T-helper 1 cell treated with Interleukin-12 subunit alpha and Interleukin-12 subunit beta and Interleukin-4 antibody, amounts not matched to agents 30 μg/mL and 1 μg/mL, for 36 hours (primary cell): ENCODE measurements around the gene PLOD1.

Experiments
- H3K27ac Mint-ChIP-seq: one replicate; pipeline ENCODE4 v1.8.0; 2021; ENCODE audit warnings: mild to moderate bottlenecking, mixed read lengths
- H3K27me3 Mint-ChIP-seq: one replicate; pipeline ENCODE4 v1.8.0; 2021; ENCODE audit warnings: low read depth, mixed read lengths
- H3K36me3 Mint-ChIP-seq: one replicate; pipeline ENCODE4 v1.8.0; 2021; ENCODE audit warnings: low read depth, mixed read lengths
- H3K4me1 Mint-ChIP-seq: one replicate; pipeline ENCODE4 v1.8.0; 2021; ENCODE audit warnings: low read depth, mixed read lengths
- H3K4me3 Mint-ChIP-seq: one replicate; pipeline ENCODE4 v1.8.0; 2021; ENCODE audit warnings: mild to moderate bottlenecking, moderate library complexity, mixed read lengths
- H3K9me3 Mint-ChIP-seq: one replicate; pipeline ENCODE4 v1.8.0; 2021; ENCODE audit warnings: mixed read lengths

PLOD1 gene

GRCh38 chr1:11940260-11940921 lies 5.9 kb downstream of the PLOD1 start:
- H3K4me3 Mint-ChIP-seq: no peak overlapping the region
- H3K4me1 Mint-ChIP-seq: peaks cover 2% of the 10 kb centered on the region
- H3K27me3 Mint-ChIP-seq: no peaks in the 10 kb centered on the region
- no peaks in the 10 kb centered on the region for H3K9me3 Mint-ChIP-seq
- peaks cover 3% of the 10 kb centered on the region for H3K36me3 Mint-ChIP-seq
- H3K27ac Mint-ChIP-seq: no peak overlapping the region

GRCh38 chr1:11942280-11942679 lies 7.8 kb downstream of the PLOD1 start:
- peaks cover 6% of the 10 kb centered on the region for H3K9me3 Mint-ChIP-seq
- peaks cover 2% of the 10 kb centered on the region for H3K4me1 Mint-ChIP-seq
- H3K27me3 Mint-ChIP-seq: no peaks in the 10 kb centered on the region
- H3K36me3 Mint-ChIP-seq: peaks cover 9% of the 10 kb centered on the region
- no peak overlapping the region for H3K4me3 Mint-ChIP-seq
- H3K27ac Mint-ChIP-seq: no peak overlapping the region

DNA sequence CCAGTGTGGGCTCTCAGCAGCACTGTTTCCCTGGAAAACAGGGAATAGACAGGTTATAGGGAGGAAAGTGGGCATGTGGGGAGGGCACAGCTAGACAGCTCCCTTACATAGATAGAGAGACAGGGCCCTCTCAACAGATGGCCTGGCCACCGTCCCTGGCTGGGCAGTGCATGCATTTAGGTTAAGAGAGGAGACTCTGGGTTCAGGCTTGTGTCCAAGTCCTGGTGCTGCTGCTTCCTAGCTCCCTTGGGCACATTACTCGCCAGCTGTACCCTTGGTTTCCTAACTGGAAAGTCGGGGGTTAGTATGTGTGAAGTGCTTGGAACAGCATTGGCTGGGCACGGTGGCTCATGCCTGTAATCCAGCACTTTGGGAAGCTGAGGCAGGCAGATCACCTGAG lies 9.1 kb downstream of the PLOD1 start:
- peaks cover 10% of the 10 kb centered on the region for H3K36me3 Mint-ChIP-seq
- H3K4me3 Mint-ChIP-seq: no peak overlapping the region
- peaks cover 2% of the 10 kb centered on the region for H3K4me1 Mint-ChIP-seq
- H3K27me3 Mint-ChIP-seq: no peaks in the 10 kb centered on the region
- H3K9me3 Mint-ChIP-seq: peaks cover 6% of the 10 kb centered on the region
- H3K27ac Mint-ChIP-seq: no peak overlapping the region

- Mint-ChIP-seq H3K36me3 (peaks cover 9% of the 10 kb centered on the region), H3K4me3 (no peak overlapping the region), H3K9me3 (peaks cover 6% of the 10 kb centered on the region), H3K27ac (no peak overlapping the region), H3K27me3 (no peaks in the 10 kb centered on the region), H3K4me1 (peaks cover 2% of the 10 kb centered on the region)
Measured at GRCh38 chr1:11944358-11944931, 9.9 kb downstream of the PLOD1 start.

DNA sequence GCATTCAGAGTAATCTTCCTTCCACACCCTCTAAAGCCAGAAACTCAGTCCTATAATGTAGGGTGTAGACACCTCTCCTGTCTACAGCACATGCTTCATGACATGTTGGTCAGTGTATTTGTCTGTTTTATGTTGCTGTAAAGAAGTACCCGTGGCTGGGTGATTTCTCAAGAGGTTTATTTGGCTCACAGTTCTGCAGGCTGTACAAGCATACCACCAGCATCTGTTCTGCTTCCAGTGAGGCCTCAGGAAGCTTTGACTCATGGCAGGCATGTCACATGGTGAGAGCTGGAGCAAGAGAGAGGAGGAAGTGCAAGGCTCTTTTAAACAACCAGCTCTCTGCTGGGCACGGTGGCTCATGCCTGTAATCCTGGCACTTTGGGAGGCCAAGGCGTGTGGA lies 12.1 kb downstream of the PLOD1 start:
- peaks cover 2% of the 10 kb centered on the region for H3K4me1 Mint-ChIP-seq
- peaks cover 17% of the 10 kb centered on the region for H3K36me3 Mint-ChIP-seq
- H3K4me3 Mint-ChIP-seq: no peak overlapping the region
- H3K27me3 Mint-ChIP-seq: no peaks in the 10 kb centered on the region
- peaks cover 6% of the 10 kb centered on the region for H3K9me3 Mint-ChIP-seq
- no peak overlapping the region for H3K27ac Mint-ChIP-seq

DNA sequence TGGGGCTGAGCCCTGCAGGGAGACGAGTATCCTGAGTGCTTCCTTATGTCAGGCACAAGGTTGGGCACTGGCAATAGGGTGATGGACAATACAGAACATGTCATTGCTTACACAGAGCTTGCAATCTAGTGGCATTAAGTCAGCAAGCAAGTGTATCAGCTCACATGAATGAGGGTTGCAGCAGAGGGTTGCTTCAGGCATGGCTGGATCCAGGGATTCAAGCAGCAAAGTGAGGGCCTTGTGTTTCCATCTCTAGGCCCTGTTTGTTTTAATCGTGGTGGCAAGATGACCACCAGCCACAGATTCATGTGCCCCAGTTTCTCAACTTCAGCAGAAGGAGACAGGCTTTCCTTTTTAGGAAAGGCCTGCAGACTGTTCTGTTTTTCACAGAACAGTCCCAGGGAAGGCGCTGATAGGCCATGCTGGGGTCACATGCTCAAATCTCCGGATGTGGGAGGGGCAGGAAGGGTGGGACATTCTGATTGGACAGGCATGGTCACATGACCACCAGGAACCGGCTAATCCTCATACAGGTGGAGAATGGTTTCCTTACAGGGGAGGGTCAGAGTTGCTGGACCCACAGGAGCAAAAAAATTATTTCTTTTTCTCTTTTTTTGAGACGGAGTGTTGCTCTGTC lies 14.4 kb downstream of the PLOD1 start:
- Mint-ChIP-seq H3K27me3 (no peaks in the 10 kb centered on the region), H3K9me3 (peaks cover 6% of the 10 kb centered on the region), H3K4me1 (no peaks in the 10 kb centered on the region), H3K27ac (no peak overlapping the region), H3K36me3 (peaks cover 17% of the 10 kb centered on the region), H3K4me3 (no peak overlapping the region)

- Mint-ChIP-seq H3K36me3 (peaks cover 10% of the 10 kb centered on the region), H3K27ac (no peak overlapping the region), H3K4me1 (no peaks in the 10 kb centered on the region), H3K9me3 (no peaks in the 10 kb centered on the region), H3K4me3 (no peak overlapping the region), H3K27me3 (no peaks in the 10 kb centered on the region)
Measured at GRCh38 chr1:11951901-11952300, 17.4 kb downstream of the PLOD1 start.

GRCh38 chr1:11952455-11953109 lies 18.1 kb downstream of the PLOD1 start:
- Mint-ChIP-seq H3K27me3 (no peaks in the 10 kb centered on the region), H3K27ac (no peak overlapping the region), H3K4me1 (no peaks in the 10 kb centered on the region), H3K9me3 (no peaks in the 10 kb centered on the region), H3K4me3 (no peak overlapping the region), H3K36me3 (peaks cover 10% of the 10 kb centered on the region)

DNA sequence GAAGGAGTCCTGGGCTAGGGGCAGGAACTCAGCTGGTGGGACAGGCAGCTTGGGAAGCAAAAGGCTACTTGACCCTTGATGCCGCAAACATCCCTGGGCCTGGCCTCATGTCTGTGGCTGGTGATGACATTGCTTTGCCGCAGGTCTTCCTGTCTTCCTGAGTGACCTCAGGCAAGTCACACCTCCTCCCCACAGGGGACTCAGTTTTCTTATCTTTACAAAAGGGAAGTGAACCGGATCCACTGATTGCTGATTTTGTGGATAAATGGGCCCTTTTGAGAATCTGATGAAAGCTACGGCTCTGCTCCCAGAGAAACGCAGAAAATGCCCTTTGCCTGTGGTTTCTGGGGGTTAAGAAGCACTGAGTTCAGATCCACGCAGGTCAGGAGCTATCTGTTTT lies 20.7 kb downstream of the PLOD1 start:
- peaks cover 6% of the 10 kb centered on the region for H3K36me3 Mint-ChIP-seq
- H3K27ac Mint-ChIP-seq: no peak overlapping the region
- H3K4me3 Mint-ChIP-seq: no peak overlapping the region
- no peaks in the 10 kb centered on the region for H3K27me3 Mint-ChIP-seq
- H3K9me3 Mint-ChIP-seq: no peaks in the 10 kb centered on the region
- no peaks in the 10 kb centered on the region for H3K4me1 Mint-ChIP-seq

GRCh38 chr1:11957398-11957797 lies 22.9 kb downstream of the PLOD1 start:
- Mint-ChIP-seq H3K36me3 (no peaks in the 10 kb centered on the region), H3K9me3 (no peaks in the 10 kb centered on the region), H3K27ac (no peak overlapping the region), H3K27me3 (no peaks in the 10 kb centered on the region), H3K4me1 (no peaks in the 10 kb centered on the region), H3K4me3 (no peak overlapping the region)

DNA sequence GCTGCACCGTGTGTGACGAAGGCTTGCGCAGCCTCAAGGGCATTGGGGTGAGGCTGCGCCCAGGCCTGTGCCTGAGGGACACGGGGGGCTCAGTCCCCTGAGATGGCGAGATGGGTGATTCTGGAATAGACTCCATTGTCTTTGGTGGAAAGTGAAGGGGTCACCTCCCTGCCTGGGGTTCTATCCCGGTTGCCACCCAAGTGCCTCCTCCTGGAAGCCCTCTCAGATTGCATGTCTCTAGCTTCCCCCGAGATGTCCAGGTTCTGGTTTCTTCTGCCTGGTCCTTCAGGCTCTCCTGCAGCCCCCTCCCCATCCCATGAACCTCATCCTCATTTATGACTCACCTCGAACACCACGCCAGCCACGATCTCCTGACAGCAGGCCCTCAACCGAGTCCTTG lies 23.4 kb downstream of the PLOD1 start:
- no peaks in the 10 kb centered on the region for H3K27me3 Mint-ChIP-seq
- no peaks in the 10 kb centered on the region for H3K36me3 Mint-ChIP-seq
- no peak overlapping the region for H3K27ac Mint-ChIP-seq
- no peaks in the 10 kb centered on the region for H3K9me3 Mint-ChIP-seq
- no peak overlapping the region for H3K4me3 Mint-ChIP-seq
- no peaks in the 10 kb centered on the region for H3K4me1 Mint-ChIP-seq

DNA sequence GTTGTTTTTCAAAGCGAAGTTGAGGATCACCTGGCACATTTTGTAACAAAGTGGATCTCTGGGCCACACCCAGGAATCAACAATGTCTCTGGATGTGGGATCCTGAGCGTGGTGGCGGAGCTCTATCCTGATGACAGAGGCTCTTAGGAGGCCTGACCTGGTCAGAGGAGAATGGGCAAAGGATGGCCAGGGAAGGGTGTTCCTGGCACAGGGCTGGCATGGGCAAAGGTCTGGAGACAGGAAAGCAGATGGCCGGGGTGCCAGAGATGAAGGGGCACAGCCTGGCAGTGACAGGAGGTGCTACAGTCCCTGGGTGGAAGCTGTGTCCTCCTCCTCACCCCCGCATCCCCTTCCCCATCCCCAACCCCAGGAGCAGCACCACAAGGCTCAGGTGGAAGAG lies 25.8 kb downstream of the PLOD1 start:
- peaks cover 3% of the 10 kb centered on the region for H3K36me3 Mint-ChIP-seq
- H3K27me3 Mint-ChIP-seq: no peaks in the 10 kb centered on the region
- no peaks in the 10 kb centered on the region for H3K9me3 Mint-ChIP-seq
- no peaks in the 10 kb centered on the region for H3K4me1 Mint-ChIP-seq
- H3K27ac Mint-ChIP-seq: no peak overlapping the region
- H3K4me3 Mint-ChIP-seq: no peak overlapping the region

GRCh38 chr1:11960715-11961114 lies 26.2 kb downstream of the PLOD1 start:
- Mint-ChIP-seq H3K36me3 (peaks cover 3% of the 10 kb centered on the region), H3K27me3 (no peaks in the 10 kb centered on the region), H3K4me3 (no peak overlapping the region), H3K27ac (no peak overlapping the region), H3K9me3 (no peaks in the 10 kb centered on the region), H3K4me1 (no peaks in the 10 kb centered on the region)

DNA sequence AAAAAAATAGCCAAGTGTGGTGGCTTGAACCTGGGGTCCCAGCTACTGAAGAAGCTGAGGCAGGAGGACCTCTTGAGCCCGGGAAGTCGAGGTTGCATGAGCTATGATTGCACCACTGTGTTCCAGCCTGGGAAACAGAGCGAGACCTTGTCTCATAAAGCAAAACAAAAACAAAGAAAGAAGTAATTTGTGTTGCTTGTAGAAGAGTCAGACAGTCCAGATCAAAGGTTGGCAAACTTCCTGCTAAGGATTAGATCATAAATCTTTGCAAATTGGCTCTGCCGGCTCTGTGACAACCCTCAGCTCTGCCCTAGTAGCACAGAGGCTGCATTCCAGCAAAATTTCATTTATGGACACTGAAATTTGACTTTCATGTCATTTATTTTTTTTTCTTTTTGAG lies 26.7 kb downstream of the PLOD1 start:
- Mint-ChIP-seq H3K36me3 (peaks cover 3% of the 10 kb centered on the region), H3K27me3 (no peaks in the 10 kb centered on the region), H3K9me3 (no peaks in the 10 kb centered on the region), H3K4me1 (no peaks in the 10 kb centered on the region), H3K27ac (no peak overlapping the region), H3K4me3 (no peak overlapping the region)

- no peak overlapping the region for H3K27ac Mint-ChIP-seq
- no peaks in the 10 kb centered on the region for H3K27me3 Mint-ChIP-seq
- H3K9me3 Mint-ChIP-seq: no peaks in the 10 kb centered on the region
- peaks cover 2% of the 10 kb centered on the region for H3K4me1 Mint-ChIP-seq
- H3K4me3 Mint-ChIP-seq: no peak overlapping the region
- H3K36me3 Mint-ChIP-seq: peaks cover 8% of the 10 kb centered on the region
Measured at GRCh38 chr1:11963622-11964021, 29.1 kb downstream of the PLOD1 start.
